Panc1 (cell line): ENCODE data around the gene BAIAP2L2. TPM values are rescaled to one million over a fixed set of nuclear protein-coding genes. Genes with fewer than 3 reads are reported as not detected.

Experiments
- ATAC-seq: fragments of 200-7000 bp; cut with Tn5 transposase; 2 replicates; pipeline ENCODE4 v1.9.1; 2020; ENCODE audit warnings: mild to moderate bottlenecking, moderate library complexity
- BruUV-seq: library from RNA; stranded (reverse); fragments of 400-500 nt; replicated peaks from 2 replicates; lab custom pipeline; 2021; lab: Mats Ljungman, UMichigan
- CTCF ChIA-PET: fragments of 300-600 bp; sonication (Branson Sonifier 250); formaldehyde crosslinking; loops from one replicate; lab custom pipeline; 2022; ENCODE audit warnings: antibody characterized with exemption; lab: Charles Lee
- POLR2A ChIA-PET: fragments of 300-600 bp; sonication (Branson Sonifier 250); formaldehyde crosslinking; loops from one replicate; lab custom pipeline; 2022; ENCODE audit warnings: antibody characterized with exemption; lab: Charles Lee
- DNase-seq: peaks from one replicate; pipeline ENCODE4 v3.0.0-alpha.2; 2010; ENCODE audit warnings: low read depth, low spot score
- H3K27ac ChIP-seq: 2 replicates; pipeline ENCODE4 v1.5.1; 2011; ENCODE audit warnings: mild to moderate bottlenecking, low read length, inconsistent platforms
- H3K27me3 ChIP-seq: fragments of 200-500 bp; sonication (Bioruptor generic); 2 replicates; pipeline ENCODE4 v1.6.0; 2014; ENCODE audit warnings: low read length, inconsistent platforms; ENCODE audit not compliant: control insufficient read depth, insufficient read depth
- H3K36me3 ChIP-seq: fragments of 200-500 bp; sonication (Bioruptor generic); 2 replicates; pipeline ENCODE4 v1.5.1; 2014; ENCODE audit warnings: inconsistent platforms, mild to moderate bottlenecking, low read length, moderate library complexity; ENCODE audit not compliant: control insufficient read depth, insufficient read depth
- H3K4me1 ChIP-seq: 2 replicates; pipeline ENCODE4 v1.5.1; 2011; ENCODE audit warnings: inconsistent platforms, mild to moderate bottlenecking, low read length, moderate library complexity; ENCODE audit not compliant: control insufficient read depth, insufficient read depth
- H3K4me3 ChIP-seq, 2 experiments: 2 replicates each; pipeline ENCODE4 v1.5.1; 2011 to 2012; ENCODE audit warnings: low read depth in 2 of 2, low read length in 2 of 2, mild to moderate bottlenecking in 2 of 2, inconsistent platforms in 1 of 2, moderate library complexity in 1 of 2
- H3K9me3 ChIP-seq: fragments of 200-500 bp; sonication (Bioruptor generic); 2 replicates; pipeline ENCODE4 v1.5.1; 2014; ENCODE audit warnings: low read depth, mild to moderate bottlenecking, inconsistent platforms, low read length, moderate library complexity; ENCODE audit not compliant: control insufficient read depth, insufficient read depth
- CTCF ChIP-seq: fragments of 450-650 bp; IDR thresholded peaks from 2 replicates; pipeline ENCODE4 v1.5.1; 2017; ENCODE audit warnings: mild to moderate bottlenecking
- POLR2AphosphoS5 ChIP-seq: IDR thresholded peaks from 2 replicates; pipeline ENCODE4 v1.6.1; 2012; ENCODE audit warnings: mild to moderate bottlenecking, low read depth, low read length, moderate library complexity
- REST ChIP-seq, 2 experiments: IDR thresholded peaks; 2 replicates each; pipeline ENCODE4 v1.6.1; 2011 to 2012; ENCODE audit warnings: low read depth in 2 of 2, control low read depth in 1 of 2, low read length in 1 of 2, mild to moderate bottlenecking in 1 of 2, moderate library complexity in 1 of 2; ENCODE audit not compliant: insufficient read depth in 1 of 2
- SIN3A ChIP-seq: IDR thresholded peaks from 2 replicates; pipeline ENCODE4 v1.6.1; 2012; ENCODE audit warnings: low read depth, mild to moderate bottlenecking, low read length, moderate library complexity, borderline replicate concordance; ENCODE audit not compliant: insufficient read depth
- TCF7L2 ChIP-seq: IDR thresholded peaks from 2 replicates; pipeline ENCODE4 v1.6.1; 2011; ENCODE audit warnings: mild to moderate bottlenecking, low read depth, low read length, inconsistent platforms
- in situ Hi-C: cut with HindIII; loops from 2 replicates; pipeline ENCODE4 v1.10.0; 2016; ENCODE audit warnings: low sequenced_read_pairs, low pct_unique_long_range_greater_than_20kb
- intact Hi-C: fragments of 100-400 bp; cut with micrococcal nuclease; formaldehyde crosslinking; loops from one replicate; pipeline ENCODE4 v1.10.0; 2022; ENCODE audit not compliant: unreplicated experiment
- total RNA-seq: library from RNA; stranded (reverse); gene quantifications from one replicate; pipeline ENCODE4 v1.2.1, GENCODE V29; 2021; ENCODE audit not compliant: unreplicated experiment

The BAIAP2L2 gene
- total RNA-seq, 1 experiment from 2014 or later, result 0.18 TPM

- no peak for TF ChIP-seq CTCF
- BruUV-seq, result no TSS peak
- CTCF ChIA-PET, result interaction anchor here (1.0 kb wide), 1 partner anchor 76 kb away, joined by 3 read pairs; no protein-coding TSS in a partner anchor
- in situ Hi-C loops (no loop called here), intact Hi-C loops (no loop called here)
- Histone ChIP-seq H3K4me3 (no peak overlapping the region), H3K27me3 (no peaks in the 10 kb centered on the region), H3K9me3 (no peaks in the 10 kb centered on the region), H3K27ac (no peak overlapping the region), H3K36me3 (no peaks in the 10 kb centered on the region), H3K4me1 (no peaks in the 10 kb centered on the region)
- POLR2A ChIA-PET, result no interaction called here
- DNase-seq, result no peak
- ATAC-seq, result no peak
Measured at GRCh38 chr22:38127869-38128268, 17.4 kb upstream of the BAIAP2L2 start.

- no TSS peak for BruUV-seq
- POLR2A ChIA-PET, result no interaction called here
- CTCF ChIA-PET, result no interaction called here
Measured at GRCh38 chr22:38126928-38127668, 16.6 kb upstream of the BAIAP2L2 start.

More at GRCh38 chr22:38126928-38127668, 16.6 kb upstream of the BAIAP2L2 start:
- no peaks in the 10 kb centered on the region for H3K36me3 ChIP-seq
- in situ Hi-C loops (no loop called here), intact Hi-C loops (no loop called here)
- H3K27me3 ChIP-seq, result no peaks in the 10 kb centered on the region
- no peak for ATAC-seq
- H3K4me3 ChIP-seq, result no peak overlapping the region
- TF ChIP-seq CTCF (no peak), SIN3A (no peak), POLR2AphosphoS5 (no peak), REST (IDR thresholded peaks at IDR 0.05; ENCODE audit: insufficient read depth in 1 of 2, low read depth in 2 of 2, low read length in 1 of 2) (no peak), TCF7L2 (no peak)
- no peaks in the 10 kb centered on the region for H3K9me3 ChIP-seq
- no peak overlapping the region for H3K27ac ChIP-seq
- DNase-seq, result no peak
- H3K4me1 ChIP-seq, result no peaks in the 10 kb centered on the region
